HG02798 (cell line): ENCODE measurements around the gene CALHM5.
A peak's percentile ranks its signal among the peaks of the same experiment; 100 is the strongest.

Source experiments
- ATAC-seq: cut with Tn5 transposase; IDR thresholded peaks from one replicate; pipeline ENCODE4 v1.9.1; 2021; ENCODE audit warnings: mild to moderate bottlenecking; ENCODE audit not compliant: unreplicated experiment, poor library complexity

The CALHM5 gene

GRCh38 chr6:116507324-116507723 is 4.1 kb upstream of the CALHM5 start:
- no peak for ATAC-seq

GRCh38 chr6:116508527-116508926 is 2.9 kb upstream of the CALHM5 start:
- no peak for ATAC-seq

DNA sequence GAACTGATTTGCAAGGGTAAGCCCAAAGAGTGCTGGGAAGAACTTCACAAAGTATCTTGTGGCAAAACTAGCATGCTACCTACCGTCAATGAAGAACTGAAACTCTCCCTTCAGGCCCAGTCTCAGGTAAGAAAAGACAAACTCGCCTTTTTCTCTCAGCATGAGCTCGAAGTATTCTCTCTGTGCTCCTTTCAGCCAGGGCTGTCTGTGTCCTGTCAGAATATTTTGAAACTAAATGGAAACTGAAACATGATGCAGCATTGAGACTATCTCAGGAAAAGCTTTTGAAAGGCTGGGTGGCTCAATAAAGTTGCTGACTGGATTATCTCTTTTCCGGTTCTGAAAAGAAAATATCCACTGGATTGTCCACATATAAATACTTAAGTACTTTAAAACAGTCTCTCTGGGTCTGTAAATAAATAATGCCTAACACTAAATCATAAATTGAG is 696 bp downstream of the CALHM5 start:
- ATAC-seq, result peak; percentile 85

- ATAC-seq, result no peak
Observed at GRCh38 chr6:116512734-116513133, 1.3 kb downstream of the CALHM5 start.

DNA sequence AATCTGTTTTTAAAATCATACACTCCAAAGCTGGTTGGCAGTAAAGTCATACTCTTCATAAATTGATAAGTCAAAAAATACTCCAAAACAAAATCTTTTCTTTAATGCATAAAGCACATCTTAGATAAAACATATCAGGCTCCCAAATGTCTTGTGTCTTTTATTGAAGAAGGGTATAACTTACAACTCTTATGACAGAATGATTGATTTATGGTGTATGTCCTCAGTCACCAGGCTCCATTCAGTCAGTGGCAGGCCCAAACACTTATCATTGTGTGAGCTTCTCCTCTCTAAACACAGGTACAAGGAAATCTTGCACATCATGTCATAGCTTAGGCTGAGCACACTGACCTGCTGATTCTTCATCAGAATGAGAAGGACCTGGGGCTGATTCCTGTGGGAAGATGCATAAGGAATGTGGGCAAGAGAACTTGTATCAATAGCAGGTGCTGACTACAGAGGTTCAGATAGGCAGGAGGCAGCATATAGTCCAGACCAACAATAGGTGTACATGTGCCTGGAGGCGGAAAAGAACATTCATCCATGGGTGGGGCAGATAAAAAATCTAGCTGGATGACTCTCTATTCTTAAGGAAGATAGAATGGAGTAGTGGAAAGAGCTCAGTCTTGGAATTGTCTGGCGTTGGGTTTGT is 1.9 kb downstream of the CALHM5 start:
- no peak for ATAC-seq

DNA sequence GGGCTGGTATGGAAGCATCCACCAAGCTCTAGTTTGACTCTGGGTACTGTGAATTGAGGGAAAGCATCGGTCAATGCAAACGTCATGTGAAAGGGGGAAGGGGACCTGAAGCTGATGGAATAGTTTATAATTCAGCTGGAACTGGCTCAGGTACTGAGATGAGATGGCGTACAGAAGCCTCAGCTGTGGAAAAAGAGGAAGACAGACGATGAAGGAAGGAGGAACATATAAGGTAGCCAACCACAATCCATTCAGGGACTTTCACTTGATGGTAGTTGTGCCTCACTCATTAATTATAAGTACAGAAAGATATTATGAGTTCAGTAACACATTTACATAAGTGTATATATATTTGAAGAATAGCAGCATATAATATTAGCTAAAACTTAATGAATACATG is 2.7 kb downstream of the CALHM5 start:
- no peak for ATAC-seq

GRCh38 chr6:116515141-116515540 is 3.7 kb downstream of the CALHM5 start:
- ATAC-seq, result no peak

- ATAC-seq, result no peak
Observed at GRCh38 chr6:116518621-116519368, 7.4 kb downstream of the CALHM5 start.

DNA sequence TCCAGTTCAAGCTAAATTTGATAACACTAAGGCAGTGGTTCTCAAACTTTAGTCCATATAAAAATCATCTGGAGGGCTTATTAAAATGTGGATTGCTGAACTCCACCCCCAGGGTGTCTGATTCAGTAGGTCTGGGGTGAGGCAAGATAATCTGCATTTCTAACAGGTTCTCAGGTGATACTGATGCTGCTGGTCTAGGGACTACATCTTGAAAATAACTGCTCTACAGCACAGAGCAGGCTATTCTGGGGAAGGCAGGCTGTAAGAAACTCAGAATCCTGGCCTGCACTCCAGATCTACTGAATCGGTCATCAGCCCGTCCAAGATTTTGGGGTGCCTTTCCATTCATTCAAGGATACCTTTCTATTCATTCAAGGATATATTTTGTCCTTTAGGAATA is 11.5 kb downstream of the CALHM5 start:
- no peak for ATAC-seq

- no peak for ATAC-seq
Observed at GRCh38 chr6:116524236-116524635, 12.8 kb downstream of the CALHM5 start.

GRCh38 chr6:116528133-116528532 is 16.7 kb downstream of the CALHM5 start:
- no peak for ATAC-seq

DNA sequence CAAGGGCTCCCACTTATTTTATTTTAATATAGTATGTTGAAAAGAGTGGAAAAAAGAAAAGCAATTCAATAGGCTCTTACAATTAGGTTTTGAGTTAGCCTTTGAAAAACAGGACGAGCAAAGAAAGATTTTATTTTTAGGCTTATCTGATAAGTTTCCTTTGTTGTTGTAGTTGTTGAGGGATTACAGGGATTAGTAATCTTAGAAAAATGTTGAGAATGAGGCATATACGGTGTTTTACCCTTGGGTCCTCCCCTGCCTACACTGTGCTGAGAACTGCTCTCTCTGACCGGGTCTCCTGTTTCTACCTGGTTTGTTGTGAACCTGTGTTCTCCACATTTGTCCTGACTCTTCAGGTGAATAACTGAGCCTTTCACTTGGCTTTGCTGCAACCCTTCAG is 17.3 kb downstream of the CALHM5 start:
- no peak for ATAC-seq

- ATAC-seq, result no peak
Observed at GRCh38 chr6:116529466-116530290, 18.2 kb downstream of the CALHM5 start.

- no peak for ATAC-seq
Observed at GRCh38 chr6:116530436-116530835, 19.0 kb downstream of the CALHM5 start.

GRCh38 chr6:116531675-116532570 is 20.5 kb downstream of the CALHM5 start:
- ATAC-seq, result peak; percentile 77

DNA sequence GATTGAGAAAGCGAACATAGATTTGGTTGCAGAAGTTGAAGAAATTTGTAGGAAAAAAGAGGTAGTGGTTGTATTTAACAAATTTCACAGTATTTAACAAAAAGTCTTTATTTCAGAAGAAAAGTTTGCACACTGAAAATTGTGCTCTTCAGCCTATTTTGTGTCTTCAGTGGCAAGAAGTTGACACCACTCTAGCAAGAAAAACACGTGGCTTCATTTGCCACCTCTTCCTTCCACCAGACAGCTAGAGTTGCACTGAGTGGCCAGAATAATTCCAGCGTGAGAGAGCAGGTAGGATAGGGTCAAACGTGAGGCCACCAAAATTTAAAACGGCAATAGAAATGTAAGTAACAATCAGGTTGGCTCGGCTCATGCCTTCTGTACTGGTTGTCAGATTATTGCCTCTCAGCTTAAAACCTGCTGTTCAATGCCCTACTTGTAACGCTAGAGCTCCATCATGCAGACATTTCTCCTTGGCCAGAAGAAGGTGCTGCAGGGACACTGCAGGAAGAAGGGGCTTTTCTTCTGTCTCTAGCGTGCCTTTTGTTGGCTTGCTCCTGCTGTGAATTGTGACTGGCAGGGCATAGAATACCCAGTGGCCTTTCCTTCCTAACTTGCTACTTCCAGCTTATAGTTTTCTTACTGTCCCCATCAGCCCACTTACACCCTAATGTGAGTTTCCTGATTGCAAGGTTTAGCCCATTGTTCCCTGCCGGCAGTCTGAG is 22.0 kb downstream of the CALHM5 start:
- ATAC-seq, result no peak

- ATAC-seq, result no peak
Observed at GRCh38 chr6:116535109-116535508, 23.7 kb downstream of the CALHM5 start.

DNA sequence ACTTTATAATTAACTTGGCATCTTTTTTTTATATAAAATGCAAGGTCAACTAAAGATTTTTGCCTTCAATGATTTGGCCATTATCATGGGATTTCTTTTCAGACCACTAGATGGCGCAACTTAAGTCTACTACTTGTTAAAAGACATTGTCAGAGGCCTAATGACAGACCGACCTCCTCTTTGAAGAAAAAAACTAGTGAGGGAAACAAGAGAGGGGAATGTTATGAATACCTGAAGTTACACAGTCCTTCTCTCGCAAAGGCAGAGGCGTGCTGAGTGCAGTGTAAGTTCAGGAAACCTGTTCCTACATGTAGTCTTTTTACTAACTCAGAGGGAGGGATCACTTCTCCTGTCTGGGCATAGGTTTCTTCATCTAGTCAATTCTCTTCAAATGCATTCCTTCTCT is 24.8 kb downstream of the CALHM5 start:
- ATAC-seq, result peak; percentile 63

- ATAC-seq, result no peak
Observed at GRCh38 chr6:116542426-116542825, 31.0 kb downstream of the CALHM5 start.
